IPS DF 4.7 (cell line): Measurements from ENCODE around the gene SAPCD1.
"Not testable (repeated sequence)": the region's sequence is repeated elsewhere in the genome, so short reads cannot be mapped to it uniquely, and the experiment has no call there.

Source experiments
- DNase-seq: peaks from one replicate; pipeline ENCODE4 v3.0.0-alpha.2; 2013; ENCODE audit warnings: low spot score; ENCODE audit errors: extremely low read depth

The SAPCD1 gene

GRCh38 chr6:31776989-31777666, 14.7 kb downstream of the SAPCD1 start, which contains the start of gene VWA7:
VWA7 (minus strand) TSS chr6:31777328; CDS start chr6:31776779, 549 bp downstream.
- DNase-seq: no peak

GRCh38 chr6:31777667-31778050, 15.2 kb downstream of the SAPCD1 start:
- no peak for DNase-seq

- no peak for DNase-seq
Measured at GRCh38 chr6:31778193-31778592, 15.7 kb downstream of the SAPCD1 start.

GRCh38 chr6:31778999-31779885, 16.8 kb downstream of the SAPCD1 start:
- no peak for DNase-seq

- no peak for DNase-seq
Measured at GRCh38 chr6:31779908-31780307, 17.5 kb downstream of the SAPCD1 start.

GRCh38 chr6:31780507-31781243, 18.2 kb downstream of the SAPCD1 start:
- DNase-seq: no peak

- DNase-seq: no peak
Measured at GRCh38 chr6:31781244-31782125, 19.0 kb downstream of the SAPCD1 start.

GRCh38 chr6:31782126-31782855, 19.8 kb downstream of the SAPCD1 start:
- no peak for DNase-seq

GRCh38 chr6:31784098-31784925, 21.9 kb downstream of the SAPCD1 start:
- no peak for DNase-seq

GRCh38 chr6:31785475-31785874, 23.0 kb downstream of the SAPCD1 start:
- no peak for DNase-seq

- DNase-seq: no peak
Measured at GRCh38 chr6:31791324-31792089, 29.1 kb downstream of the SAPCD1 start.

- DNase-seq: no peak
Measured at GRCh38 chr6:31792090-31792374, 29.6 kb downstream of the SAPCD1 start.

GRCh38 chr6:31792761-31793171, 30.3 kb downstream of the SAPCD1 start:
- DNase-seq: no peak

GRCh38 chr6:31793927-31794245, 31.4 kb downstream of the SAPCD1 start:
- DNase-seq: not testable (repeated sequence)

GRCh38 chr6:31794294-31794865, 31.9 kb downstream of the SAPCD1 start:
- DNase-seq: no peak

GRCh38 chr6:31794866-31795615, 32.6 kb downstream of the SAPCD1 start:
- DNase-seq: no peak

- no peak for DNase-seq
Measured at GRCh38 chr6:31795616-31796298, 33.3 kb downstream of the SAPCD1 start, which contains the start of gene VARS1. VARS1 (minus strand) TSS chr6:31795752; CDS start chr6:31795217, 535 bp downstream.
